Measurements from ENCODE around the gene FRAT2.

Gene FRAT2

DNA sequence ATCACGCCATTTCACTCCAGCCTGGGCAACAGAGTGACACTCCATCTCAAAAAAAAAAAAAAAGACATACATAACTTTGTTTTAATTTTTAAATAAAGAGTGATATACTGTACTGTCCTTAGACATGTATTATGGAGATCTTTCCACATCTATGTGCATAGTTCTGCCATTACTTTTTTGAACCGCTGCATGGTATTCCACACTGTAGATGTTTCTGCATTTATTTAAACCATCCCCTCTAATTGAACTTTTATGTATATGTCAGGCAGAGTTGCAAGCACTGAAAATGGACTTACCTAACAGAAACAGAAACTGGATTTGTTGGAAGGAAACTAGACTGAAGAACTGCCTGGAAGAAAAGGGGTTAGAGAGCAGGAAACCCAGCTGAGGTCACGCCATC, 33.5 kb downstream of the FRAT2 start:
- Histone ChIP-seq H3K4me1 (ENCODE audit: insufficient read depth, low read length, severe bottlenecking) (no peaks in the 10 kb centered on the region), H3F3A (ENCODE audit: insufficient read depth, low read length) (no peaks in the 10 kb centered on the region), H3K27me3 (ENCODE audit: insufficient read depth, low read length) (no peaks in the 10 kb centered on the region), H4K20me1 (ENCODE audit: insufficient read depth, low read length) (no peaks in the 10 kb centered on the region), H3K27ac (ENCODE audit: low read depth, low read length, poor library complexity, severe bottlenecking) (no peak overlapping the region), H3K9me2 (ENCODE audit: low read depth, low read length) (no peaks in the 10 kb centered on the region), H3K4me2 (ENCODE audit: low read length) (no peak overlapping the region), H3K9ac (ENCODE audit: low read length) (no peak overlapping the region), H3K9me3 (ENCODE audit: low read length) (no peaks in the 10 kb centered on the region), H3K4me3 (ENCODE audit: low read depth, low read length, poor library complexity, severe bottlenecking) (no peak overlapping the region), H3K36me3 (ENCODE audit: insufficient read depth, low read length) (no peaks in the 10 kb centered on the region), H2AFZ (ENCODE audit: low read length) (no peak overlapping the region), H3K79me2 (ENCODE audit: insufficient read depth, low read length) (no peaks in the 10 kb centered on the region)
- TF ChIP-seq, protein P1, sequence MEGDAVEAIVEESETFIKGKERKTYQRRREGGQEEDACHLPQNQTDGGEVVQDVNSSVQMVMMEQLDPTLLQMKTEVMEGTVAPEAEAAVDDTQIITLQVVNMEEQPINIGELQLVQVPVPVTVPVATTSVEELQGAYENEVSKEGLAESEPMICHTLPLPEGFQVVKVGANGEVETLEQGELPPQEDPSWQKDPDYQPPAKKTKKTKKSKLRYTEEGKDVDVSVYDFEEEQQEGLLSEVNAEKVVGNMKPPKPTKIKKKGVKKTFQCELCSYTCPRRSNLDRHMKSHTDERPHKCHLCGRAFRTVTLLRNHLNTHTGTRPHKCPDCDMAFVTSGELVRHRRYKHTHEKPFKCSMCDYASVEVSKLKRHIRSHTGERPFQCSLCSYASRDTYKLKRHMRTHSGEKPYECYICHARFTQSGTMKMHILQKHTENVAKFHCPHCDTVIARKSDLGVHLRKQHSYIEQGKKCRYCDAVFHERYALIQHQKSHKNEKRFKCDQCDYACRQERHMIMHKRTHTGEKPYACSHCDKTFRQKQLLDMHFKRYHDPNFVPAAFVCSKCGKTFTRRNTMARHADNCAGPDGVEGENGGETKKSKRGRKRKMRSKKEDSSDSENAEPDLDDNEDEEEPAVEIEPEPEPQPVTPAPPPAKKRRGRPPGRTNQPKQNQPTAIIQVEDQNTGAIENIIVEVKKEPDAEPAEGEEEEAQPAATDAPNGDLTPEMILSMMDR (IDR thresholded peaks at IDR 0.05; ENCODE audit: low read length) = no peak
- no peak for TF ChIP-seq EZH2 (IDR thresholded peaks at IDR 0.05; ENCODE audit: borderline replicate concordance, low read length)

DNA sequence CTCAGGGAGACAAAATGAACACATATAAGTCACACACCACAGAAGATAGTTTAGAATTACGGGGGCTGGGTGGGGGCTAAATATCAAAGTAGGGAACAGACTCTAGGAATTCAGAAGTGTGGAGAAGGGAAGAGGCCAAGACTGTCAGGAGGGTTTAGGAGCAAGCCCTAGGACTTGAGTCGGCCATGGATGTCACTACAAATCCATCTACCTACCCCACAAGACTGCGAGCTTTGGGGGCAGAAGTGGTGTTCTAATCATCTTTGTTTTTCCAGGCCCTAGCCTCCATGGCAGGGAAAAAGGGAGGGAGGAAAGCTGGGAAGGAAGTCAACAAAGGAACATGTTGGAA, 36.3 kb downstream of the FRAT2 start:
- no peak for TF ChIP-seq EZH2 (IDR thresholded peaks at IDR 0.05; ENCODE audit: borderline replicate concordance, low read length)
- TF ChIP-seq, protein P1 (IDR thresholded peaks at IDR 0.05; ENCODE audit: low read length) = no peak
- no peaks in the 10 kb centered on the region for H3F3A ChIP-seq (ENCODE audit: insufficient read depth, low read length)
- no peak overlapping the region for H3K4me3 ChIP-seq (ENCODE audit: low read depth, low read length, poor library complexity, severe bottlenecking)
- no peaks in the 10 kb centered on the region for H3K27me3 ChIP-seq (ENCODE audit: insufficient read depth, low read length)
- H3K9ac ChIP-seq (ENCODE audit: low read length) = no peak overlapping the region
- no peaks in the 10 kb centered on the region for H4K20me1 ChIP-seq (ENCODE audit: insufficient read depth, low read length)
- H3K9me3 ChIP-seq (ENCODE audit: low read length) = no peaks in the 10 kb centered on the region
- no peak overlapping the region for H3K4me2 ChIP-seq (ENCODE audit: low read length)
- H3K27ac ChIP-seq (ENCODE audit: low read depth, low read length, poor library complexity, severe bottlenecking) = no peak overlapping the region
- no peak overlapping the region for H2AFZ ChIP-seq (ENCODE audit: low read length)
- no peaks in the 10 kb centered on the region for H3K79me2 ChIP-seq (ENCODE audit: insufficient read depth, low read length)
- no peaks in the 10 kb centered on the region for H3K36me3 ChIP-seq (ENCODE audit: insufficient read depth, low read length)
- H3K9me2 ChIP-seq (ENCODE audit: low read depth, low read length) = no peaks in the 10 kb centered on the region
- H3K4me1 ChIP-seq (ENCODE audit: insufficient read depth, low read length, severe bottlenecking) = no peaks in the 10 kb centered on the region

DNA sequence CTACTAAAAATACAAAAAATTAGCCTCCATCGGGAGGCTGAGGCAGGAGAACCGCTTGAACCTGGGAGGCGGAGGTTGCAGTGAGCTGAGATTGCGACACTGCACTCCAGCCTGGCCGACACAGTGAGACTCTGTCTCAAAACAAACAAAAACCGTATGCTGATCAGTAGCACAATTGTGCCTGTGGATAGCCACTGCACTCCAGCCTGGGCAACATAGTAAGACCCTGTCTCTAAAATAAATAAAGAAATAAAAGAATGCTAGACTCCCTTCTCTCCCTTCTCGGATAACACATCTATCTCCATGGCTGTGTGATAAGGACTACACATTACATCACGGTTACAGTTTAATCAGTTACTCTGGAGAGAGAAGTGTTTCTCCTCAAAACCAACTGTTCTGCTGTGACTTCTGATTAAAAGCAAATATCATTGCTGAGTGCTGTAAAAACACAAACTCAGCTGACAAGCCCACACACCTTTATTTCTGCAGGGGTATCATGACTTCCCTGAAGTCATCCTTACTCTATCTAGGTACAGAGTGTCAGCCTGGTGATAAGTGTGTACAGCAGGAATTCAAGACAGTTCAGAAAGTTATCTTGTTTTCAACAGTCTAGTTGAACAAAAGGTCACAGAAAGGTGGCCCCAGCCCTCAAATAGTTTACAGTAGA, 36.8 kb downstream of the FRAT2 start:
- no peak overlapping the region for H2AFZ ChIP-seq (ENCODE audit: low read length)

More for the DNA sequence above, 36.8 kb downstream of the FRAT2 start:
- no peaks in the 10 kb centered on the region for H3F3A ChIP-seq (ENCODE audit: insufficient read depth, low read length)
- no peaks in the 10 kb centered on the region for H3K9me3 ChIP-seq (ENCODE audit: low read length)
- H3K4me3 ChIP-seq (ENCODE audit: low read depth, low read length, poor library complexity, severe bottlenecking) = no peak overlapping the region
- H3K9ac ChIP-seq (ENCODE audit: low read length) = no peak overlapping the region
- no peaks in the 10 kb centered on the region for H3K9me2 ChIP-seq (ENCODE audit: low read depth, low read length)
- no peaks in the 10 kb centered on the region for H3K79me2 ChIP-seq (ENCODE audit: insufficient read depth, low read length)
- H3K4me2 ChIP-seq (ENCODE audit: low read length) = no peak overlapping the region
- H3K36me3 ChIP-seq (ENCODE audit: insufficient read depth, low read length) = no peaks in the 10 kb centered on the region
- H3K4me1 ChIP-seq (ENCODE audit: insufficient read depth, low read length, severe bottlenecking) = no peaks in the 10 kb centered on the region
- H3K27me3 ChIP-seq (ENCODE audit: insufficient read depth, low read length) = no peaks in the 10 kb centered on the region
- TF ChIP-seq, protein P1 (IDR thresholded peaks at IDR 0.05; ENCODE audit: low read length) = no peak
- no peak for TF ChIP-seq EZH2 (IDR thresholded peaks at IDR 0.05; ENCODE audit: borderline replicate concordance, low read length)
- no peaks in the 10 kb centered on the region for H4K20me1 ChIP-seq (ENCODE audit: insufficient read depth, low read length)
- H3K27ac ChIP-seq (ENCODE audit: low read depth, low read length, poor library complexity, severe bottlenecking) = no peak overlapping the region
